Brain microvascular endothelial cell (primary cell): Measurements from ENCODE around the gene SFXN5.

Experiments
- DNase-seq: peaks from one replicate; pipeline ENCODE4 v3.0.0-alpha.2; 2020
- H3K27ac ChIP-seq: fragments of 250-450 bp; sonication (Bioruptor Pico); 2 replicates; pipeline ENCODE4 v1.5.1; 2020; ENCODE audit warnings: mild to moderate bottlenecking, moderate library complexity
- H3K27me3 ChIP-seq: fragments of 250-450 bp; sonication (Bioruptor Pico); replicated peaks from 2 replicates; pipeline ENCODE4 v1.5.1; 2020; ENCODE audit warnings: mild to moderate bottlenecking
- H3K36me3 ChIP-seq: fragments of 250-450 bp; sonication (Bioruptor Pico); replicated peaks from 2 replicates; pipeline ENCODE4 v1.5.1; 2020; ENCODE audit warnings: mild to moderate bottlenecking
- H3K4me3 ChIP-seq: 2 replicates; pipeline ENCODE4 v1.5.1; 2011; ENCODE audit warnings: low read depth, mild to moderate bottlenecking, control low read depth, low read length, moderate library complexity
- CTCF ChIP-seq: IDR thresholded peaks from 2 replicates; pipeline ENCODE4 v1.5.1; 2011; ENCODE audit warnings: low read depth, mild to moderate bottlenecking, moderate library complexity, low read length, control low read depth, inconsistent platforms; ENCODE audit errors: missing control alignments
- in situ Hi-C: cut with HindIII; loops from 2 replicates; pipeline ENCODE4 v1.10.0; 2017; ENCODE audit warnings: low sequenced_read_pairs, low pct_ligation_motif_present

The SFXN5 gene

GRCh38 chr2:73072129-73072395 is 550 bp upstream of the SFXN5 start:
- DNase-seq: no peak
- Histone ChIP-seq H3K36me3 (peaks cover 21% of the 10 kb centered on the region), H3K4me3 (peak overlapping the region; percentile 79), H3K27ac (no peak overlapping the region), H3K27me3 (no peaks in the 10 kb centered on the region)
- in situ Hi-C loops: no loop called here
- TF ChIP-seq CTCF: no peak

- H3K27me3 ChIP-seq: no peaks in the 10 kb centered on the region
- H3K36me3 ChIP-seq: peaks cover 12% of the 10 kb centered on the region
- no peak for DNase-seq
- H3K4me3 ChIP-seq: peak overlapping the region; percentile 79
- peak overlapping the region; percentile 65 for H3K27ac ChIP-seq
- TF ChIP-seq CTCF: no peak
- in situ Hi-C loops: no loop called here
These were observed 711 bp downstream of the SFXN5 start for GRCh38 chr2:73070643-73071359.

GRCh38 chr2:73069855-73070642 is 1.5 kb downstream of the SFXN5 start:
- H3K27ac ChIP-seq: peak overlapping the region; percentile 65
- peak overlapping the region; percentile 79 for H3K4me3 ChIP-seq
- peaks cover 5% of the 10 kb centered on the region for H3K36me3 ChIP-seq
- peak; percentile 6 for DNase-seq
- no peak for TF ChIP-seq CTCF
- no peaks in the 10 kb centered on the region for H3K27me3 ChIP-seq
- in situ Hi-C loops: no loop called here

GRCh38 chr2:73069041-73069854 is 2.3 kb downstream of the SFXN5 start:
- Histone ChIP-seq H3K27me3 (no peaks in the 10 kb centered on the region), H3K36me3 (no peaks in the 10 kb centered on the region), H3K27ac (no peak overlapping the region), H3K4me3 (peak overlapping the region; percentile 79)
- no peak for DNase-seq
- TF ChIP-seq CTCF: no peak
- in situ Hi-C loops: no loop called here

GRCh38 chr2:73068147-73068546 is 3.4 kb downstream of the SFXN5 start:
- no peak for TF ChIP-seq CTCF
- H3K27me3 ChIP-seq: no peaks in the 10 kb centered on the region
- in situ Hi-C loops: no loop called here
- DNase-seq: no peak
- no peak overlapping the region for H3K4me3 ChIP-seq
- no peaks in the 10 kb centered on the region for H3K36me3 ChIP-seq
- H3K27ac ChIP-seq: no peak overlapping the region
